Eye (tissue), 1 donor: ENCODE results near the gene SULT1C4.
"Not testable (repeated sequence)": the region's sequence is repeated elsewhere in the genome, so short reads cannot be mapped to it uniquely, and the experiment has no call there.

Experiments used
- DNase-seq: peaks from one replicate; pipeline ENCODE4 v3.0.0-alpha.2; 2015

The SULT1C4 gene

GRCh38 chr2:108377815-108378630 is at the start of gene SULT1C4:
Gene SULT1C4, plus strand, starts transcription at chr2:108377954. Its CDS starts 384 bp downstream, at chr2:108378338.
- peak; percentile 96 for DNase-seq

- DNase-seq = no peak
Measured at GRCh38 chr2:108329771-108330170, 48.0 kb upstream of the SULT1C4 start.

GRCh38 chr2:108330979-108331378 is 46.8 kb upstream of the SULT1C4 start:
- peak; percentile 62 for DNase-seq

DNA sequence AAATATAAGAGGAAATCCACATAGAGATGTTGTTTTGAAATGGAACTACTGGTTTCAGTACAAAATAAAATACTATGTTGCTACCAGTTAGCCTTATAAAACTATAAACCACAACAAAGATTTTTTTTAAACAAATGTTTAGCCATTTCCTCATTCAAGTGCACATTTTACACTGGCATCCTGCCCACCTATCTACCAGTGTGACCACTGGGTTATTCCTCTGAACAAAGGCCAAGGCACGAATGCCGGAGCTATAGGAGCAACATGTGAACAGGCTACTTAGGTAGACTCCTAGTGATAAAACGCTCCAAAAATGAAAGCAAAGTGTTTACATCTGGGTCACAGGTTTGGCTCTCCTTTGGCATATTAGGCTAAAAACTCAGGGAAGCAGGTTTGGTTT is 31.8 kb upstream of the SULT1C4 start:
- DNase-seq = no peak

- no peak for DNase-seq
Measured at GRCh38 chr2:108346827-108347226, 30.9 kb upstream of the SULT1C4 start.

GRCh38 chr2:108347786-108348185 is 30.0 kb upstream of the SULT1C4 start:
- DNase-seq = no peak

GRCh38 chr2:108348816-108349570 is 28.8 kb upstream of the SULT1C4 start:
- DNase-seq = no peak

DNA sequence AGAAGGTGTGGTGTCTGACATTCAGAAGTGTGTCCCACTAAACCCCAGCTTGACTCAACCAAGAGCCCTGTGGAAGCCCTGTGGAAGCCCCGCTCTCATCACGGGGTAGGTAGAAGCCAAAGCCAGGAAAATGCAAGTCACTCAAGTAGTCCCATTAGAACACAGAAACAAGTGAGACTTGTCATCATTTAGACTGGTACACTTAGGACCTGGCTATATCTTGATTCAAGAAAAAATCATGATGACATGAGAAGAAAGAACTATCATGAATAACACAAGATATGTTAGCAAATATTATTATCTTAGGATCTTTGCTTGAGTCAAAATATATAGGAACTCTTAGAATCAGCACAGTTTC is 28.2 kb upstream of the SULT1C4 start:
- DNase-seq = no peak

DNA sequence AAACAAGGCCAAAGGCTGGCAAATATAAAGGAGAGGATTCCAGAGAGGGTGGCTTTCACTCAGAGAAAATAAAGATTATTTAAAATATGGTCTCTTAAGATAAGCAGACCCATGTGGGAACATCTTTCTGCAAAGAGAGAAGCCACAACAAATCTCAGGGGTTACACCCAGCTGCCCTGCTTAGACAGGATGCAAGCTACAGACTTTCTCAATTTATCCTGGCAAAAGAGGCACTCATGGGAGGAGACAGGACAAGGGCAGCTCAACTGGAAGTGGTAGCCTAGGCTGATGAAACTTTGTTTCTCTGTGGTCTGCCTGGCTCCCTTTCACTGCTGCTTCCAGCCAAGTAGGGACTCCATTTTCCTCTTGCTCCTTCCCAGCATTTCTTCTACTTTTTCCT is 25.9 kb upstream of the SULT1C4 start:
- DNase-seq = no peak

DNA sequence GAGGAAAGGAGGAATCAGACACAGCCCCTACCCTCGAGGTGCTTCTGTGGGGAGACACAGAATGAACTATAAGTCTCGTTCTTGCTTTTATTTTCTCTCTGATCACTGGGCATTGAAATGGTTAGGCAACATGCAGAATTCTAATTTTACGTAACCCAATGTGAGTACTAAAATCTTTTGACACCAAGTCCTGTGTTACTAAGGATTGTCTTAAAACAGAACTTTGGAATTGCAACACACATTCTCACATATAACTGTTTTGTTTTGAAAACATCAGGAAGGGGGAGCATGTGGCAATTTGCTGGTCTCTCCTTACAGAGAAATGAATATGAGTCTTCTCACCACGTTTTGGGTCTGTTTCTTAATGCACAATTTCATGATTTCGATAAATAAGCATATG is 23.6 kb upstream of the SULT1C4 start:
- DNase-seq = no peak

- no peak for DNase-seq
Measured at GRCh38 chr2:108355906-108356734, 21.6 kb upstream of the SULT1C4 start.

DNA sequence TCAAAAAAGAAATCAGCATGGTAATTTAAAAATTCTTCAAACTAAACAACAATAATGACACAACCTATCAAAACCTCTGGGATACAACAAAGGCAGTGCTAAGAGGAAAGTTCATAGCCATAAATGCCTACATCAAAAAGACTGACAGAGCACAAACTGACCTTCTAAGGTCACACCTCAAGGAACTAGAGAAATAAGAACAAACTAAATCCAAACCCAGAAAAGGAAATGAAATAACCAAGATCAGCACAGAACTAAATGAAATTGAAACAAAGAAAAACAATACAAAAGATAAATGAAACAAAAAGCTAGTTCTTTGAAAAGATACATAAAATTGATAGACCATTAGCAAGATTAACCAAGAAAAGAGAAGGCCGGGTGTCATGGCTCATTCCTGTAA is 18.4 kb upstream of the SULT1C4 start:
- DNase-seq = not testable (repeated sequence)

GRCh38 chr2:108360776-108361468 is 16.8 kb upstream of the SULT1C4 start:
- DNase-seq = no peak

DNA sequence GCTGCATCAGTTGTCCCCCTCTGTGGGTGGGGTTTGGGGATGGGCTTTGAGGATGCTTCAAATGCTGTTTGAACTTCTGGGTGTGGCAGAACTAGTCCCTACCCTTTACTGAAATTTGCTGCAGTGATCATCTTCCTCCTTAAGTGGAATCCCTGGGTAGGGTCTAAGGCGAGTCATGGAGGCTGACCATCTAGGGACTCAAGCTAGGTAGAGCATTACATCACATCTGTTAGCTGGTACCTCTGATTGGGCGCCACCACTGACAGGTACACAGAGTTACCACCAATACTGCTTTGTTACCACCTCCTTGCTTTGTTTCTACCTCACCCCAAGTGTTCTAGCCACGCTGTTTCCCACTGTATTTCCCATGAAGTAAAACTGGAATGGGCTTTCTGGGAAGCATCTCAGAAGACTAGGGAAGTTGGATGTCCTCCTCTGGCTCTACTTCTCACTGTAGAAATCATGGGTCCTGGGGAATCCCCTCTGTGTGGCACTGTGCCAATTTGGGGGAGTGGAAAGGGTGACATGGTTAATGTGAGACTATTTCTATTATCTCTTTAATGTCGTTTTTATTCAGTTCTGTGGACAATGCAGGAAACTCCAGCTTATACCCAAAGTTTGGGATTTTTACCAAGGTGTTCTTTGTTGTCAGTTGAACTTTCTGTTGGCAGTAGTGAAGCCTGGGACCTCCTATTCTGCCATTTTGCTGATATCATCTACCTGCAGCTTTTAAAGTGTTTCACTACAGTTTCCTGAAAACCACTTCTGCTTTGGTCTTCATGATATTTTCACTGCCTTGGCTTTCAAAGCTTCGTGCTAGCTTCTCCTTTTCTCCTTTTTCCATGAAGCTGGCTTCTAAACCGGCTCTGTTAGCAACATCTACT is 14.5 kb upstream of the SULT1C4 start:
- no peak for DNase-seq

DNA sequence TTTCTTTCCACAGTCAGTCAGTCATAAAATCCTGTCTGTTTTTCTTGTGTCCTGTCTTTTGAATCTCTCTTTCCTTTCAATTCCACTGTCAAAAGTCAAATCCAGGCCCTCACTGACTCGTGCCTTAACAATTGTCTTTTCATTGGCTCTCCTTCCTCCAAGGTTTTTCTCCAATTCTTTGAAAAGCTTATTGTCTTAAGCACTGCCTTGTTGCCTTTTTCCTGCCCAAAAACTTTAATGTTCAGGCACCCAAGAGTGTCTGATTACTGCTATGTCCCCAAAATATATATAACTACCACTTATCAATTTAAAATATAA is 13.9 kb upstream of the SULT1C4 start:
- no peak for DNase-seq

- DNase-seq = no peak
Measured at GRCh38 chr2:108364676-108365297, 13.0 kb upstream of the SULT1C4 start.

DNA sequence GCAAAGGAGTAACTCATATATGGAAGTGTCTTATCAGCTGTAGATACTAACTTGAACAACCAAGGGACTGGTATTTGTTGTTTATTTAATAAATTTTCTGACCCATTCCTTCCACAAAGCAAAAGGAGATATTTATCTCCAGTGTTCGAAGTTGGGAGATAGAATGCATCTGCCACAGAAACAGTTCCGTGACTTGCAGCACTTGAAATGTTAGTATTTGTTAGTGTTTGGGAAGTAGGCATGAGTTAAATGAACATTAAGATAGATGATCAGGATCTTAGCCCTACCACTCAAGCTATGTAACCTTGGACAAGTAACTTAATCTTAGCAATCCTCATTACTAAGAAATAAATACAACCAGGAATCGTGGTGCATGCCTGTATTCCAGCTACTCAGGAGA is 12.1 kb upstream of the SULT1C4 start:
- no peak for DNase-seq

- DNase-seq = no peak
Measured at GRCh38 chr2:108367014-108367413, 10.7 kb upstream of the SULT1C4 start.

- peak; percentile 20 for DNase-seq
Measured at GRCh38 chr2:108367561-108368175, 10.1 kb upstream of the SULT1C4 start.

DNA sequence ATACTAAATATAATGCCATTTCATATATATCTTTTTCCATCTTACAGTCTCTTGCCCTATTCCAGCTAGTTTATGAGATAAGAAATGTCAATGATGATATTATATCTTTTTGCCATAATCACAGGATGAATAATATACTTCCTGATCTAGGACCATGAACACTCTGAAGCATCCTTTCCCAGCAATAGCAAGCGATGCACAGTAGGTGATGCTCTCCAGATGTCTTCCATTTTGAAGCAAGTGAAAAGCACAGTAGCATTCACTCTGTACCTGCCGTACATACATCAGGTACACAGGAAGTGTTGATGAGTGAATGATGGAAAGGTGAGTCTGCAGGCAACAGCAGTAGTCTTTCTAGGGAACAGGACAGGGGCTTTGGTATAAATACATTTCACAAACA is 8.6 kb upstream of the SULT1C4 start:
- DNase-seq = no peak

- DNase-seq = no peak
Measured at GRCh38 chr2:108370080-108370479, 7.7 kb upstream of the SULT1C4 start.
